GM12892 (cell line): ENCODE measurements around the gene SLC26A6.

Experiments
- POLR2A ChIP-seq: IDR thresholded peaks from 2 replicates; pipeline ENCODE4 v1.6.1; 2011; ENCODE audit warnings: low read depth, low read length, control low read depth
- POLR2AphosphoS5 ChIP-seq: IDR thresholded peaks from 2 replicates; pipeline ENCODE4 v1.6.1; 2011; ENCODE audit warnings: low read depth, low read length, control low read depth
- TAF1 ChIP-seq: IDR thresholded peaks from 2 replicates; pipeline ENCODE4 v1.6.1; 2011; ENCODE audit warnings: low read depth, mild to moderate bottlenecking, control low read depth, low read length, borderline replicate concordance

GRCh38 chr3:48607519-48607918, 27.7 kb downstream of the SLC26A6 start:
- TF ChIP-seq POLR2A, result no peak
- no peak for TF ChIP-seq POLR2AphosphoS5
- no peak for TF ChIP-seq TAF1
